ENCODE data around the gene SMAD5.
A peak's percentile ranks its signal among the peaks of the same experiment; 100 is the strongest.

The SMAD5 gene

DNA sequence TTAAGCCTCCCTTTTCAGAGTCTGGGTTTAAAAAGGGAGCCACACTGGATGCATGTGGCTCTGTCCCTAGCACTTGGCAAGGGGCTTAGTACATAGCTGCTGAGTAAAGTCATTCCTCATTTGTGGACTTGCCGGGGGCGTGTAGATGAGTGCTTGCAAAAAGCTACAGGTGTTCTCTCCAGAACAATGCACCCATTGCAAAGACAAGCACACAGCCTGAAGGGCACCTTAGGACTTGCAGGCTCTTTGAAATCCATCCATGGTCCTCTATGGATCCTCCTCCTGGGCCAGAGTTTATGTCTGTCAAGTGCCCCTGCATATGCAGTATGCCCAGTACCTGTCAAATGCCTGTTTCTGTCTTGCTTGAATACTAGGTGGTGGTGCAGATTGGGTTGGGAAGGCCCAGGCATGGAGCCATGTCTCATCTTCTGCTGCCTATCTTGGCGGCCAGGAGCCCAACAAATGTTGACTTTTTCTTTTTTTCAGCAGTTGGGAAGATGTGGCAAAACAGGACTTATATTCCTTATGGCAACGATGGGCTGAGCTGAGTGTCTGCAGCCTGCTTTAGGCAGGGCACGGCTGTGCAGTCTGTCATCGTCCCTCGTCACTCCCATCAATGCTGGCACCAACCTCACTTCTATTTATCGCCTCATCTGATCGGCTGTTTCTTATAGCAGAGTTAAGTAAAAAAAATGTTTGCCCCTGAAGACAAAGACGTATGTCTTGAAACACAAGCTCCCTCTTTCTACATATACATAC is 78.8 kb downstream of the SMAD5 start:
- TF ChIP-seq, protein P1, sequence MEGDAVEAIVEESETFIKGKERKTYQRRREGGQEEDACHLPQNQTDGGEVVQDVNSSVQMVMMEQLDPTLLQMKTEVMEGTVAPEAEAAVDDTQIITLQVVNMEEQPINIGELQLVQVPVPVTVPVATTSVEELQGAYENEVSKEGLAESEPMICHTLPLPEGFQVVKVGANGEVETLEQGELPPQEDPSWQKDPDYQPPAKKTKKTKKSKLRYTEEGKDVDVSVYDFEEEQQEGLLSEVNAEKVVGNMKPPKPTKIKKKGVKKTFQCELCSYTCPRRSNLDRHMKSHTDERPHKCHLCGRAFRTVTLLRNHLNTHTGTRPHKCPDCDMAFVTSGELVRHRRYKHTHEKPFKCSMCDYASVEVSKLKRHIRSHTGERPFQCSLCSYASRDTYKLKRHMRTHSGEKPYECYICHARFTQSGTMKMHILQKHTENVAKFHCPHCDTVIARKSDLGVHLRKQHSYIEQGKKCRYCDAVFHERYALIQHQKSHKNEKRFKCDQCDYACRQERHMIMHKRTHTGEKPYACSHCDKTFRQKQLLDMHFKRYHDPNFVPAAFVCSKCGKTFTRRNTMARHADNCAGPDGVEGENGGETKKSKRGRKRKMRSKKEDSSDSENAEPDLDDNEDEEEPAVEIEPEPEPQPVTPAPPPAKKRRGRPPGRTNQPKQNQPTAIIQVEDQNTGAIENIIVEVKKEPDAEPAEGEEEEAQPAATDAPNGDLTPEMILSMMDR (IDR thresholded peaks at IDR 0.05; ENCODE audit: low read length, missing control alignments) = no peak
- DNase-seq (ENCODE audit: low read depth) = no peak
- H3K4me3 ChIP-seq (replicated peaks; ENCODE audit: low read depth, low read length) = no peak overlapping the region

DNA sequence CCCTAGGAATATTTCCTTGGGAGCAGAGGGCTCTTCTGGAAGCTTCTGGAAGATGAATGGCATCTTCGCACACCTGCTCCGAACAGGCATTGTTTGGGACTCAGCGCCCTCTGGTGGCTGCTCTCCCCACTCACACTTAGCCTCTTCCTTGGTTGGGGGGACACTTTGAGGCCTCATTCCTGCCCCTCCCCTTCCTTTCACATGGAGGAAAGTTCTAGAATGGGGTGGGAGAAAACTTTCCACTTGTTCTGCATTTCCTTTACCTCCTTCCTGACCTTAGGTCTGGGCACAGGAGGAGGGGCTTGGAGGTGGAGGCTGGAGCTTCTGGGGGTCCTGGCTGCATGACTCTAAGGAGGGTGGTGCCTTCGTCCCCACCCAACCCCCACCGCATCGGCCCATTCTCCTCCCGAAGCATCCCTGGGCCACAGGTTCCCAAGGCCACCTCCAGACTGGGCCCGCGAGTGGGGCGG is 79.6 kb downstream of the SMAD5 start:
- DNase-seq (ENCODE audit: low read depth) = peak; percentile 65
- TF ChIP-seq, protein P1 (IDR thresholded peaks at IDR 0.05; ENCODE audit: low read length, missing control alignments) = peak; percentile 92
- no peak overlapping the region for H3K4me3 ChIP-seq (replicated peaks; ENCODE audit: low read depth, low read length)

DNA sequence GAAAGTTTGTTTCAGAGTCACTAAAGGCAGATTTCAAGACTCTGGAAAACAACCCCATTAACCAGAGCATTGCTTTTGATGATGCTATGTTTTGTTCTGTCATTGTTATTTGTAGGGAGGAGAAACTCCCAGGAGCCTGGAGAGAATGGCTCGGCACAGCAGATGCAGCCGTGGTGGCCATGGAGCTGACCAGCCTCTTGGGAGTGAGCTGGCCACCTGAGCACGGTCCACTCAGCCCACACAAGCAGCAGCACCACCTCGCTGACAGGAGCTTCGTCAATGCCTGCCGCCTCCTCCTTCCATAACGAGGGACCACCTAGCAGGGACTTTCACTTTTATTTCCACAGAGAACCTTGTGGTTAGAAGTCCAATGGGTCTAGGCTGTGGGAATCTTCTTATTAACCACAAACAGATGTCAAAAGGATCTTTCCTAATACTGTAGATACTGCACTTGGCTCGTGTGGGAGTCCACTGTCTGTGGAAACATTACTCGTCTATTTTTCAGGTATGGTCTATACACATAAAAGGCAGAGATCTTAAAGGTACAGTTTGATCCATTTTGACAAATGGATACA is 81.4 kb downstream of the SMAD5 start:
- no peak overlapping the region for H3K4me3 ChIP-seq (replicated peaks; ENCODE audit: low read depth, low read length)
- TF ChIP-seq, protein P1 (IDR thresholded peaks at IDR 0.05; ENCODE audit: low read length, missing control alignments) = no peak
- DNase-seq (ENCODE audit: low read depth) = no peak

DNA sequence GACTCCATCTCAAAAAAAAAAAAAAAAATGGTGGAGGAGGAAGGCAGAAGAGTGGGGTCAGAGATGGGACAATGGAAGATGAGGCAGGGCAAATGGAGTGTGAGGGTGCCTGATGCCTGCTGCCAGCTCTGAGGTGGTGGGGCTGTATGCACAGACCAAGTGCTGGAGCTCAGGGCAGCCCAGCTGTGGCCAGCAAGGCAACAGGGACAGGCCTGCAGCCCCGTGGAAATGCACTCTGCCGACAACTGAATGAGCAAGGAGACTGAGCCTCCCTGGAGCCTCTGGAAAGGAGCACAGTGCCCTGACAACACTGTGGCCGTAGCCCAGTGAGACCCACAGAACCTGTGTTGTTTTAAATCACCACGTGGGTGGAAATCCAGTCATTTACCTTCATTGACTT is 83.2 kb downstream of the SMAD5 start:
- no peak for DNase-seq (ENCODE audit: low read depth)
- H3K4me3 ChIP-seq (replicated peaks; ENCODE audit: low read depth, low read length) = no peak overlapping the region
- TF ChIP-seq, protein P1 (IDR thresholded peaks at IDR 0.05; ENCODE audit: low read length, missing control alignments) = no peak

DNA sequence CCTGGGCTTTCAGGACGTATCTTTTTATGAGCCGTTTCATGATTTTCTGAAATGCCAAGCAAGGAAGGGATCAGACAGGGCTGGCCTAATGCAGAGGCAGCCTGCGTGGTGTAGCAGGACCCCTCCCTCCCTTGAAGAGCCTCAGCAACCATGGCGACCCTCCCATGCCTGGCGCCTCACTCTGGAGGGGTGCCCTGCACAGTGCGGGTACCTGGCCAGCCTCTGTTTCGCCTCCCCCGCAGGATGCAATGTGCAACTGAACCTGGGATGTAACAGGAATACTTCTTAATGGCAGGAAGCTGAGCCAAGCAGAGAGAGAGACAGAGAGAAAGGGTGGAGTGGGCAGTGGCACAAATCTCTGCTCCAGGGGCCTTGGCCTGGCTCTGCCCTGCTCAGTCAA is 83.6 kb downstream of the SMAD5 start:
- TF ChIP-seq, protein P1 (IDR thresholded peaks at IDR 0.05; ENCODE audit: low read length, missing control alignments) = no peak
- DNase-seq (ENCODE audit: low read depth) = no peak
- H3K4me3 ChIP-seq (replicated peaks; ENCODE audit: low read depth, low read length) = no peak overlapping the region

DNA sequence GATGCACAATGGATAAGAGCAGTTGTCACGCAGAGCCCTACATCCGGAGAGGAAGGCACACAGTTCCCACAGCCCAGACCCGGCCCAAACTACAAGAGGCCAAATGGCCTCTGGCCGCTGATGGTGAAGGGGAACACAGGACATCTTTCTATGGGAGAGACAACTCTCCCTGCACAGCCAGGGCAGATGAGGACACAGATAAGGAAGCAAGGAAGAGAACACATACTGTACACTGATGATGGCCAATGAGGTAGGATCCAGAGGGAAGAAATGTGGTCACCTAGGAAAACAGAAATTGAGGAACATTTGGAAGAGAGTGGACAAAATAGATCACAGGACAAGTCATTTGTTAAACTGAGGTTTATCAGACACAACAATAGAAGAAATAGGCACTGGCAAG is 88.7 kb downstream of the SMAD5 start:
- no peak overlapping the region for H3K4me3 ChIP-seq (replicated peaks; ENCODE audit: low read depth, low read length)
- no peak for DNase-seq (ENCODE audit: low read depth)
- TF ChIP-seq, protein P1 (IDR thresholded peaks at IDR 0.05; ENCODE audit: low read length, missing control alignments) = no peak
